MM.1S (cell line): ENCODE data around the gene RPS21.

Source experiments
- DNase-seq: peaks from one replicate; pipeline ENCODE4 v3.0.0-alpha.2; 2015
- H2AFZ ChIP-seq: fragments of 300-600 bp; sonication (generic); 2 replicates; pipeline ENCODE4 v1.6.0; 2016; ENCODE audit warnings: antibody characterized with exemption, low read length
- H3F3A ChIP-seq: fragments of 300-600 bp; sonication (generic); 2 replicates; pipeline ENCODE4 v1.6.1; 2016; ENCODE audit warnings: mild to moderate bottlenecking, antibody characterized with exemption, low read length, moderate library complexity, mixed read lengths; ENCODE audit not compliant: insufficient read depth
- H3K27ac ChIP-seq: fragments of 300-600 bp; sonication (generic); 2 replicates; pipeline ENCODE4 v1.5.1; 2016; ENCODE audit warnings: mild to moderate bottlenecking, low read length
- H3K27me3 ChIP-seq: fragments of 300-600 bp; sonication (generic); replicated peaks from 2 replicates; pipeline ENCODE4 v1.6.0; 2016; ENCODE audit warnings: low read length; ENCODE audit not compliant: insufficient read depth
- H3K36me3 ChIP-seq: fragments of 300-600 bp; sonication (generic); replicated peaks from 2 replicates; pipeline ENCODE4 v1.6.1; 2016; ENCODE audit warnings: mild to moderate bottlenecking, low read length, mixed read lengths; ENCODE audit not compliant: insufficient read depth
- H3K4me1 ChIP-seq: fragments of 300-600 bp; sonication (generic); 2 replicates; pipeline ENCODE4 v1.6.1; 2016; ENCODE audit warnings: low read length, mixed read lengths
- H3K4me2 ChIP-seq: fragments of 300-600 bp; sonication (generic); 2 replicates; pipeline ENCODE4 v1.6.0; 2016; ENCODE audit warnings: low read depth, low read length
- H3K4me3 ChIP-seq: fragments of 300-600 bp; sonication (generic); 2 replicates; pipeline ENCODE4 v1.5.1; 2016; ENCODE audit warnings: low read length, mixed read lengths
- H3K79me2 ChIP-seq: fragments of 300-600 bp; sonication (generic); 2 replicates; pipeline ENCODE4 v1.6.1; 2016; ENCODE audit warnings: mixed run types, low read length, mixed read lengths
- H3K9ac ChIP-seq: fragments of 300-600 bp; sonication (generic); 2 replicates; pipeline ENCODE4 v1.6.1; 2016; ENCODE audit warnings: low read length, mixed read lengths
- H3K9me2 ChIP-seq: fragments of 300-600 bp; sonication (generic); replicated peaks from 2 replicates; pipeline ENCODE4 v1.6.1; 2016; ENCODE audit warnings: mild to moderate bottlenecking, low read length, mixed read lengths; ENCODE audit not compliant: insufficient read depth
- H3K9me3 ChIP-seq: fragments of 300-600 bp; sonication (generic); replicated peaks from 2 replicates; pipeline ENCODE4 v1.6.1; 2016; ENCODE audit warnings: mild to moderate bottlenecking, low read length, mixed read lengths; ENCODE audit not compliant: insufficient read depth
- H4K20me1 ChIP-seq: fragments of 300-600 bp; sonication (generic); 2 replicates; pipeline ENCODE4 v1.6.1; 2016; ENCODE audit warnings: mild to moderate bottlenecking, low read length, moderate library complexity, mixed read lengths; ENCODE audit not compliant: insufficient read depth
- CTCF ChIP-seq: fragments of 300-600 bp; sonication (generic); IDR thresholded peaks from 2 replicates; pipeline ENCODE4 v1.5.1; 2016; ENCODE audit warnings: antibody characterized with exemption, low read length, mixed read lengths
- EZH2 ChIP-seq: fragments of 300-600 bp; sonication (generic); optimal IDR thresholded peaks from 2 replicates; pipeline ENCODE3; 2017; ENCODE audit warnings: low read depth, mild to moderate bottlenecking, antibody characterized with exemption, low read length, mixed read lengths
- EZH2phosphoT487 ChIP-seq: fragments of 300-600 bp; sonication (generic); IDR thresholded peaks from 2 replicates; pipeline ENCODE4 v1.6.1; 2018; ENCODE audit warnings: antibody characterized with exemption, low read length

Gene RPS21

GRCh38 chr20:62362590-62362940 lies 24.3 kb upstream of the RPS21 start:
- peaks cover 5% of the 10 kb centered on the region for H3K4me1 ChIP-seq
- H3K27me3 ChIP-seq = no peaks in the 10 kb centered on the region
- TF ChIP-seq CTCF = no peak
- no peak for TF ChIP-seq EZH2
- no peak for TF ChIP-seq EZH2phosphoT487
- no peak overlapping the region for H3K4me3 ChIP-seq
- no peak overlapping the region for H2AFZ ChIP-seq
- H3K79me2 ChIP-seq = peaks cover 63% of the 10 kb centered on the region
- no peak overlapping the region for H3K27ac ChIP-seq
- no peaks in the 10 kb centered on the region for H3K9me3 ChIP-seq
- H4K20me1 ChIP-seq = no peaks in the 10 kb centered on the region
- no peak overlapping the region for H3K4me2 ChIP-seq
- no peak overlapping the region for H3K9ac ChIP-seq
- H3K9me2 ChIP-seq = no peaks in the 10 kb centered on the region
- H3F3A ChIP-seq = peaks cover 4% of the 10 kb centered on the region; the same call in 1 of the 2 replicates
- no peak for DNase-seq
- H3K36me3 ChIP-seq = no peaks in the 10 kb centered on the region

GRCh38 chr20:62362991-62363919 lies 23.6 kb upstream of the RPS21 start:
- H3K27me3 ChIP-seq = no peaks in the 10 kb centered on the region
- no peak overlapping the region for H2AFZ ChIP-seq
- no peak overlapping the region for H3K4me2 ChIP-seq
- peaks cover 9% of the 10 kb centered on the region for H3K4me1 ChIP-seq
- peaks cover 58% of the 10 kb centered on the region for H3K79me2 ChIP-seq
- no peak overlapping the region for H3K4me3 ChIP-seq
- TF ChIP-seq EZH2 (no peak), CTCF (no peak), EZH2phosphoT487 (no peak)
- no peaks in the 10 kb centered on the region for H4K20me1 ChIP-seq
- no peaks in the 10 kb centered on the region for H3K36me3 ChIP-seq
- H3K27ac ChIP-seq = no peak overlapping the region
- H3K9me2 ChIP-seq = no peaks in the 10 kb centered on the region
- no peak overlapping the region for H3K9ac ChIP-seq
- H3F3A ChIP-seq = peaks cover 4% of the 10 kb centered on the region; the same call in 1 of the 2 replicates
- DNase-seq = no peak
- H3K9me3 ChIP-seq = no peaks in the 10 kb centered on the region

GRCh38 chr20:62363920-62364851 lies 22.7 kb upstream of the RPS21 start:
- peaks cover 50% of the 10 kb centered on the region for H3K79me2 ChIP-seq
- DNase-seq = no peak
- peaks cover 13% of the 10 kb centered on the region for H3K4me1 ChIP-seq
- no peaks in the 10 kb centered on the region for H4K20me1 ChIP-seq
- no peak overlapping the region for H2AFZ ChIP-seq
- TF ChIP-seq EZH2phosphoT487 (no peak), CTCF (no peak), EZH2 (no peak)
- no peaks in the 10 kb centered on the region for H3K36me3 ChIP-seq
- H3K4me2 ChIP-seq = no peak overlapping the region
- H3K27me3 ChIP-seq = no peaks in the 10 kb centered on the region
- no peaks in the 10 kb centered on the region for H3K9me3 ChIP-seq
- no peaks in the 10 kb centered on the region for H3K9me2 ChIP-seq
- no peak overlapping the region for H3K27ac ChIP-seq
- peaks cover 4% of the 10 kb centered on the region; the same call in 1 of the 2 replicates for H3F3A ChIP-seq
- no peak overlapping the region for H3K9ac ChIP-seq
- H3K4me3 ChIP-seq = no peak overlapping the region
